Left ventricle myocardium superior (tissue), 1 donor: ENCODE measurements around the gene LYAR. TPM values are rescaled to one million over a fixed set of nuclear protein-coding genes. Genes with fewer than 3 reads are reported as not detected.

ENCODE experiments used
- ATAC-seq: fragments of 200-7000 bp; cut with Tn5 transposase; one replicate; pipeline ENCODE4 v1.9.1; 2020; ENCODE audit warnings: mild to moderate bottlenecking, moderate library complexity
- DNase-seq: peaks from one replicate; pipeline ENCODE4 v3.0.0-alpha.2; 2020
- intact Hi-C: fragments of 100-400 bp; cut with micrococcal nuclease; formaldehyde crosslinking; loops from one replicate; pipeline ENCODE4 v1.11.0; 2022
- long read RNA-seq: library from polyadenylated mRNA; unstranded; transcript quantifications from one replicate; pipeline ENCODE4 v2.0.0, GENCODE V29; 2021
- total RNA-seq: library from RNA; stranded (reverse); fragmentation: NEBNext Ultra II Directional; extraction: Animal tissue kit (Norgen Biotek cat#: 25700); gene quantifications from one replicate; pipeline ENCODE4 v1.2.1, GENCODE V29; 2021
- donor health status: DM: no; HTN: yes; CAD: no; lungs with severe emphysema.

LYAR gene
- 10.0 TPM for total RNA-seq
- long read RNA-seq, partial matches to known transcripts, result 5 of 11 reads
- long read RNA-seq, other reads (novel, unspliced or antisense), result 2 of 11 reads

GRCh38 chr4:4289941-4290850 lies at the start of gene LYAR, which contains the start of gene ZBTB49:
LYAR (minus strand) TSS chr4:4290154; CDS start chr4:4283742, 6,412 bp downstream.
ZBTB49 (plus strand) TSS chr4:4290251; CDS start chr4:4299946, 9,695 bp downstream.
- DNase-seq (peak; percentile 96), ATAC-seq (peak; percentile 98)
- intact Hi-C loops, result no loop called here

- intact Hi-C loops, result no loop called here
- no peak for DNase-seq
- peak; percentile 73 for ATAC-seq
Observed at GRCh38 chr4:4339504-4340085, 49.6 kb upstream of the LYAR start.

- intact Hi-C loops, result no loop called here
- no peak for DNase-seq
- ATAC-seq, result no peak
Observed at GRCh38 chr4:4338210-4339001, 48.5 kb upstream of the LYAR start.

GRCh38 chr4:4334798-4335520 lies 45.0 kb upstream of the LYAR start:
- DNase-seq (peak; percentile 80), ATAC-seq (peak; percentile 62)
- intact Hi-C loops, result loop anchor here (5.0 kb wide), 1 partner anchor 83 kb away; no protein-coding TSS in a partner anchor

GRCh38 chr4:4333265-4333706 lies 43.3 kb upstream of the LYAR start:
- ATAC-seq, result peak; percentile 84
- intact Hi-C loops, result loop anchor here (5.0 kb wide), 1 partner anchor 81 kb away; no protein-coding TSS in a partner anchor
- DNase-seq, result peak; percentile 67

GRCh38 chr4:4332529-4332928 lies 42.6 kb upstream of the LYAR start:
- intact Hi-C loops, result loop anchor here (5.0 kb wide), 1 partner anchor 80 kb away; no protein-coding TSS in a partner anchor
- DNase-seq, result no peak
- no peak for ATAC-seq

- intact Hi-C loops, result loop anchor here (5.0 kb wide), 1 partner anchor 78 kb away; no protein-coding TSS in a partner anchor
- DNase-seq, result no peak
- no peak for ATAC-seq
Observed at GRCh38 chr4:4330794-4331193, 40.8 kb upstream of the LYAR start.

- ATAC-seq (no peak), DNase-seq (no peak)
- intact Hi-C loops, result no loop called here
Observed at GRCh38 chr4:4329496-4329895, 39.5 kb upstream of the LYAR start.

- ATAC-seq (no peak), DNase-seq (no peak)
- intact Hi-C loops, result no loop called here
Observed at GRCh38 chr4:4328840-4329239, 38.9 kb upstream of the LYAR start.

GRCh38 chr4:4328206-4328605 lies 38.3 kb upstream of the LYAR start:
- intact Hi-C loops, result no loop called here
- DNase-seq, result no peak
- no peak for ATAC-seq

- DNase-seq, result peak; percentile 67
- intact Hi-C loops, result no loop called here
- peak; percentile 85 for ATAC-seq
Observed at GRCh38 chr4:4327652-4328121, 37.7 kb upstream of the LYAR start.

- ATAC-seq (no peak), DNase-seq (no peak)
- intact Hi-C loops, result no loop called here
Observed at GRCh38 chr4:4326166-4326565, 36.2 kb upstream of the LYAR start.

GRCh38 chr4:4325321-4325720 lies 35.4 kb upstream of the LYAR start:
- ATAC-seq (no peak), DNase-seq (no peak)
- intact Hi-C loops, result no loop called here

- DNase-seq (no peak), ATAC-seq (peak; percentile 16)
Observed at GRCh38 chr4:4323705-4324534, 34.0 kb upstream of the LYAR start.

GRCh38 chr4:4321951-4322688 lies 32.2 kb upstream of the LYAR start:
- intact Hi-C loops, result no loop called here
- no peak for DNase-seq
- ATAC-seq, result no peak

More at GRCh38 chr4:4323705-4324534, 34.0 kb upstream of the LYAR start:
- intact Hi-C loops, result no loop called here

- intact Hi-C loops, result no loop called here
- DNase-seq (no peak), ATAC-seq (no peak)
Observed at GRCh38 chr4:4320951-4321714, 31.2 kb upstream of the LYAR start.
